ENCODE results near the gene PARD3B.

- TF ChIP-seq CTCF (conservative IDR thresholded peaks at IDR 0.05) (no peak), EZH2 (IDR thresholded peaks at IDR 0.05; ENCODE audit: low read depth) (no peak)
Measured at GRCh38 chr2:204896146-204896545, 350.9 kb downstream of the PARD3B start.

All from PC-9 (cell line).